Sigmoid colon (tissue), 7 donors: ENCODE results near the gene BRIP1. TPM values are rescaled to one million over a fixed set of nuclear protein-coding genes. Genes with fewer than 3 reads are reported as not detected.

Experiments
- DNase-seq: peaks from one replicate; pipeline ENCODE4 v3.0.0-alpha.2; 2019
- H3K27ac ChIP-seq, 4 donors: fragments of 200-600 bp; sonication (generic); one replicate each; pipeline ENCODE4 v1.5.1; 2016 to 2019; ENCODE audit warnings: mild to moderate bottlenecking in 1 of 4
- H3K27me3 ChIP-seq, 3 donors: fragments of 200-600 bp; sonication (generic); one replicate each; pipeline ENCODE4 v1.5.1; 2019; ENCODE audit warnings: mild to moderate bottlenecking in 1 of 3
- H3K36me3 ChIP-seq, 4 donors: fragments of 200-600 bp; sonication (generic); one replicate each; pipeline ENCODE4 v1.5.1; 2016 to 2019
- H3K4me1 ChIP-seq, 4 donors: fragments of 200-600 bp; sonication (generic); one replicate each; pipeline ENCODE4 v1.5.1; 2017 to 2019
- H3K4me3 ChIP-seq, 4 donors: fragments of 200-600 bp; sonication (generic); one replicate each; pipeline ENCODE4 v1.5.1; 2017 to 2019; ENCODE audit warnings: mild to moderate bottlenecking in 2 of 4, moderate library complexity in 1 of 4
- H3K9me3 ChIP-seq, 4 donors: fragments of 200-600 bp in 3 of 4; sonication (generic) in 3 of 4; one replicate each; pipeline versions ENCODE4 v1.5.1 to v1.6.1; 2013 to 2019
- CTCF ChIP-seq, 4 experiments: fragments of 450-650 bp in 3 of 4; fragments of 200-600 bp in 1 of 4; IDR thresholded peaks; one replicate each; pipeline ENCODE4 v1.5.1; 2016 to 2019; ENCODE audit warnings: antibody characterized with exemption in 4 of 4, mild to moderate bottlenecking in 3 of 4, moderate library complexity in 2 of 4
- EP300 ChIP-seq, 4 donors: sonication (generic); formaldehyde crosslinking; IDR thresholded peaks; one replicate each; pipeline ENCODE4 v1.6.1; 2017; ENCODE audit warnings: antibody characterized with exemption in 4 of 4
- POLR2A ChIP-seq, 2 donors: fragments of 450-650 bp; IDR thresholded peaks; one replicate each; pipeline ENCODE4 v1.6.1; 2016; ENCODE audit warnings: antibody characterized with exemption in 2 of 2, mild to moderate bottlenecking in 2 of 2, moderate library complexity in 2 of 2
- POLR2AphosphoS5 ChIP-seq, 4 donors: sonication (generic); formaldehyde crosslinking; IDR thresholded peaks; one replicate each; pipeline ENCODE4 v1.6.1; 2017; ENCODE audit warnings: antibody characterized with exemption in 4 of 4
- WGBS, 2 donors: extraction: QIAGEN DNeasy Blood & Tissue Kit; methylation state at CpG; one replicate each; pipeline ENCODE4 v1.1.7; 2013; 5-methylcytosine and 5-hydroxymethylcytosine counted together
- intact Hi-C: fragments of 100-400 bp; cut with DNase I; formaldehyde crosslinking; loops from one replicate; pipeline ENCODE4 v1.15.1; 2023
- polyA plus RNA-seq, 3 donors: library from polyadenylated mRNA; stranded (reverse); fragments of 200-250 nt; gene quantifications; one replicate each; pipeline ENCODE4 v1.2.3, GENCODE V29; 2013
- total RNA-seq, 4 donors: library from RNA; depleted of rRNA; stranded (reverse); fragments of >200 nt; gene quantifications; one replicate each; pipeline ENCODE4 v1.1.0, GENCODE V29; 2016
- donor health status: healthy with polysubstance abuse.
- donor health status: Bipolar disorder and iron deficiency.
- donor health status: healthy.

Gene BRIP1
- total and polyA plus RNA-seq, 7 donors = under 0.01 to 1.5 (median 0.41) TPM; not detected in 1

DNA sequence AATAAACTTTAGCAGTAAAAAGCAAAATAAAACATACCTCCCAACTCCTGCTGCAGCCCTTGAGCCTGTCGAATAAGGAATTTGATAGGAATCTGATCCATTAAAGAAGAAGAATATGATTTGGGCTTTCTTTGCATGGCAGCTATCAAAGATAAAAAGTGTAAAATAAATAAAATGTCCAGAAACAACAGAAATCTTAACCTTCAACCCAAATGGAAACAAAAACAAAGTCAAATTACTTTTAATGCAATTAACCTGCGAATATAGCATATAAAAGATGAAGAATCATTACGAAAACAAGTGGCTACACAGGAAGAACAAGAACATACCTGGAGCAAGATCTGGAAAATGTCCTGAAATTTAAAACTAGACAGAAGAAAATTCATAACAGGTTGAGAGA is 21.5 kb upstream of the BRIP1 start:
- peaks cover 3 to 85% (median 13%) of the 10 kb centered on the region in 4 donors for H3K36me3 ChIP-seq
- WGBS, 2 donors = 92 to 96% methylated on average over 3 of the region's 3 CpGs
- no peak for DNase-seq

DNA sequence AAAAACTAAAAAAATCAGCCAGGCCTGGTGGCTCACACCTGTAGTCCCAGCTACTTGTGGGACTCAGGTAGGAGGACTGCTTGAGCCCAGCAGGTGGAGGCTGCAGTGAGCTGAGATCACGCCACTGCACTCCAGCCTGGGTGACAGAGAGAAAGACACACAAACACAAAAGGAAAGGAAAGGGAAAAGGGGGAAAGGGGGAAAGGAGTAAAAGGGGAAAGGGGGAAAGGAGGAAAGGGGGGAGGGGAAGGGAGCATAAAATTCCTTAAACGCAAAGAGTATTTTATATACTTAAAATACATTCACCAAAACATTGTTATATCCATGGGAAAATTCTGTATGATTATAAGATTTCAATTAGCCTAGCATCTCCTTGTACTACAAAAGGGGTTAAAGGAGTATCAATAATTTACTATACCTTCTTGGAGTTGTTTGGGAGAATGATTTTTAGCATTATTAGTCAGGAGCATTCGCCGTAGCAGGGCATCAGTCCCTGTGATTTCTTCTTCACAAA is 17.3 kb upstream of the BRIP1 start:
- no peaks in the 10 kb centered on the region for H3K9me3 ChIP-seq
- 96 to 97% methylated on average over 4 of the region's 4 CpGs for WGBS, 2 donors
- no peak overlapping the region for H3K27ac ChIP-seq
- no peak for TF ChIP-seq EP300 (IDR thresholded peaks at IDR 0.05)
- TF ChIP-seq CTCF (IDR thresholded peaks at IDR 0.05) = no peak
- no peak for TF ChIP-seq POLR2AphosphoS5 (IDR thresholded peaks at IDR 0.05)
- TF ChIP-seq POLR2A (IDR thresholded peaks at IDR 0.05) = no peak
- intact Hi-C loops = no loop called here
- no peaks in the 10 kb centered on the region for H3K27me3 ChIP-seq
- H3K4me3 ChIP-seq = no peak overlapping the region
- no peaks in the 10 kb centered on the region for H3K4me1 ChIP-seq
- H3K36me3 ChIP-seq = peaks cover 0 to 89% (median 12%) of the 10 kb centered on the region in 4 donors
- DNase-seq = no peak

More for the DNA sequence above, 21.5 kb upstream of the BRIP1 start:
- H3K4me3 ChIP-seq = no peak overlapping the region
- no peaks in the 10 kb centered on the region for H3K27me3 ChIP-seq
- H3K27ac ChIP-seq = no peak overlapping the region
- H3K4me1 ChIP-seq = no peaks in the 10 kb centered on the region
- no peaks in the 10 kb centered on the region for H3K9me3 ChIP-seq
- intact Hi-C loops = no loop called here
- TF ChIP-seq EP300 (IDR thresholded peaks at IDR 0.05) (no peak), POLR2AphosphoS5 (IDR thresholded peaks at IDR 0.05) (no peak), POLR2A (IDR thresholded peaks at IDR 0.05) (no peak), CTCF (IDR thresholded peaks at IDR 0.05) (no peak)

DNA sequence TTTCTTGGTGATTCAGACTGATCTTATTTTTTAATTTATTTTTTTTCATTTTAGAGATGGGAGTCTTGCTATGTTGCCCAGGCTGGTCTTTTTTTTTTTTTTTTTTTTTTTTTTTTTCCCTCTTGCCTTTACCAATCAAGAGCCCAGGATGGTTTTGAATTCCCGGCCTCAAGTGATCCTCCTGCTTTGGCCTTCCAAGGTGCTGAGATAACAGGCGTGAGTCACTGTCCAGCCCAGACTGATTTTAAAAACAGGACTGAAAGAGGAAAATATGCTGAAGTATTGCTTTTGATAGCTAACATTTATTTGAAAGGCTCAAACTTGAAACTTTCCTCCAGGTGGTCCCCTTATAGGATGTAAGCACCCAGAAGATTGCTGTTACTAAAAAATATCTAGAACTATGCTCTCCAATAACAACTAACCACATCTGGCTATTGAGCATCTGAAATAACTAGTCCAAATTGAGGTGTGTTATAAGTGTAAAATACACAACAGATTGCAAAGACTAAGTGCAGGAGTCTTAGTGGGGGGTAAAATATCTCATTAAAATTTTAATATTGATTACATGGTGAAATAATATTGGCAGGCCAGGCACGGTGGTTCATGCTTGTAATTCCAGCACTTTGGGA is 15.8 kb upstream of the BRIP1 start:
- Histone ChIP-seq H3K9me3 (no peaks in the 10 kb centered on the region), H3K4me1 (no peaks in the 10 kb centered on the region), H3K36me3 (peaks cover 0 to 86% (median 10%) of the 10 kb centered on the region in 4 donors), H3K27ac (no peak overlapping the region), H3K27me3 (no peaks in the 10 kb centered on the region), H3K4me3 (no peak overlapping the region)
- WGBS, 2 donors = 97 to 98% methylated on average over 3 of the region's 3 CpGs
- DNase-seq = no peak
- intact Hi-C loops = no loop called here
- TF ChIP-seq POLR2A (IDR thresholded peaks at IDR 0.05) (no peak), CTCF (IDR thresholded peaks at IDR 0.05) (no peak), POLR2AphosphoS5 (IDR thresholded peaks at IDR 0.05) (no peak), EP300 (IDR thresholded peaks at IDR 0.05) (no peak)

DNA sequence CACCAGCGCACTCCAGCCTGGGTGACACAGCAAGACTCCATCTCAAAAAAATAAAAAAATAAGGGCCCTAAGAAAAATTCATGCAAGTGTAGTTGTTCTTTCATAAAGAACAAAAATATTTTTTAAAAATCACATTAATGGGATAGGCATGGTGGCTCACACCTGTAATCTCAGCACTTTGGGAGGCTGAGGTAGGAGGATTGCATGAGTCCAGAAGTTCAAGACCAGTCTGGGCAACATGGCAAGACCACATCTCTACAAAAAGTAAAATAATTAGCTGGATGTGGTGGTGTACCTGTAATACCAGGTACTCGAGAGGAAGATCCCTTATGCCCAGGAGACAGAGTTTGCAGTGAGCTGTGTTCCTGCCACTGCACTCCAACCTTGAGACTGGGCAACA is 15.2 kb upstream of the BRIP1 start:
- Histone ChIP-seq H3K4me1 (no peaks in the 10 kb centered on the region), H3K9me3 (no peaks in the 10 kb centered on the region), H3K36me3 (peaks cover 0 to 80% (median 10%) of the 10 kb centered on the region in 4 donors), H3K27me3 (no peaks in the 10 kb centered on the region), H3K27ac (no peak overlapping the region), H3K4me3 (no peak overlapping the region)
- TF ChIP-seq EP300 (IDR thresholded peaks at IDR 0.05) (no peak), POLR2A (IDR thresholded peaks at IDR 0.05) (no peak), POLR2AphosphoS5 (IDR thresholded peaks at IDR 0.05) (no peak), CTCF (IDR thresholded peaks at IDR 0.05) (no peak)
- DNase-seq = no peak
- 66 to 74% methylated on average over 2 of the region's 2 CpGs for WGBS, 2 donors
- intact Hi-C loops = no loop called here
